Stimulated activated CD4-positive, alpha-beta T cell treated with anti-CD3 and anti-CD28 coated beads, Interleukin-15, amount 100 ng/mL, for 1 hour (primary cell): ENCODE data around the gene GAS2L2.
"Not testable (repeated sequence)": the region's sequence is repeated elsewhere in the genome, so short reads cannot be mapped to it uniquely, and the experiment has no call there.

Experiments
- DNase-seq, 2 donors: peaks; one replicate each; pipeline ENCODE4 v3.0.0-alpha.2; 2020; ENCODE audit warnings: low read depth in 1 of 2, low spot score in 1 of 2

GAS2L2 gene

GRCh38 chr17:35773679-35774425 is 20.8 kb upstream of the GAS2L2 start:
- no peak for DNase-seq

DNA sequence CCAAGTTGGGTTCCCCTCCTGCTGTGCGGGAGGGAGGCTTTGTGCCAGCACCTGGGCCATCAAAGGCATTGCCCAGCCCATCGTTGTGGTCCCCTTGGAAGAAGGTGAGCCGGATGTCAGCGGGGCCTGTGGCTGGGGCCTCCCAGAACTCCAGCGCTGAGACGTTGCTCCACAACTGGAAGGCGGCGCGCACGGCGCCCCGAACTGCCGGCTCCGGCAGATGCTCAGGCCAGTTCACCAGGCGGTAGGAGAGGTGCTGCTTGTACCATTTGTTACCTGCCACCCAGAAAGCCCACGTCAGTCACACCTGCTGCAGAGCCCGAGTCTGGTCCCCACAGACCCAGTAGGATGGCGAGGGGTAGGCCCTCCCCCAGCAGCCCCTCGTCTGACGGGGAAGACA is 20.1 kb upstream of the GAS2L2 start:
- DNase-seq, result no peak

DNA sequence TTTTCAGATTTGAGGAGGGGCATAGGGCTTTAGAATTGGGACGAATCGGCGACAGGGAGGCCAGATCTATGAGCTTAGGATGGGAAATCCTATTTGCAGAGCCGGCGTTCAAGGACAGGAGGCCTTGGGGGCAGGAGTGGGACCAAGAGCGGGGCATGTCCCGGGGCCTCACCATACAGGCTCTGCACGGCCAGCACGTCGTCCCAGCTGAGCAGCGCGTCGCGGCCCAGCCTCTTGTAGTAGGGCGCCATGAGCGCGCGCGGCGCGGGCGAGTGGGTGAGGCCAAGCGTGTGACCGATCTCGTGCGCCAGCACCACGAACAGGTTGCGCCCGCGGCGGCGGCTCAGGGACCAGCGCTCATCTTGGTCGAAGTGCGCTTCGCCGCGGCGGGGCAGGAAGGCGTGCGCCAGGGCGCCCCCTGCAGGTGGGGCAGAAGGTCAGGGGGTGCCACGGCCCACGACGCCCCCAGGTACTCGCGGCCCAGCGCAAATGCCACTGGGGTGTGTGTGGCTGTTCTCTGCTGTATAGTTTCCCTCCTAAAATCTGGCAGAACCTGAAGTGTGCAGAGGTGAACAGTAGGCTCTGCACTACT is 17.0 kb upstream of the GAS2L2 start:
- DNase-seq, result no peak

DNA sequence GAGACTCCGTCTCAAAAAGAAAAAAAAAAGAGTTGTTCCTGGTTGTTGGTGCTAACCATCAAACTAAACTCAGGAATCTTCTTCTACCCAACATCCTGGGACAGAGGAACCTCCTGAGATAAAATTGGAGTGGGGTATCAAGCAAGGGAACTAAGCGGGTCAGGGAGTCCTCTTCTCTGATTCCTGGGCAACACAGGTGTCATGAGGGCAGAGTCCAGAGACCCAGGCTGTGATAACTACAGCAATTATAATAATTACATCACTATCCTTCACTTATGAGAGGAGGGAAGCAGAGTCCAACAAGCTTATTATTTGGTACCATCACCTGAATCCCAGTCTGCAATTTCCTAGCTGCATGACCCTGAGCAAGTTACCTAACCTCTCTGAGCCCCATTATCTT is 15.8 kb upstream of the GAS2L2 start:
- DNase-seq, result no peak

GRCh38 chr17:35766903-35767510 is 14.0 kb upstream of the GAS2L2 start:
- no peak for DNase-seq

GRCh38 chr17:35766489-35766877 is 13.4 kb upstream of the GAS2L2 start:
- no peak for DNase-seq

DNA sequence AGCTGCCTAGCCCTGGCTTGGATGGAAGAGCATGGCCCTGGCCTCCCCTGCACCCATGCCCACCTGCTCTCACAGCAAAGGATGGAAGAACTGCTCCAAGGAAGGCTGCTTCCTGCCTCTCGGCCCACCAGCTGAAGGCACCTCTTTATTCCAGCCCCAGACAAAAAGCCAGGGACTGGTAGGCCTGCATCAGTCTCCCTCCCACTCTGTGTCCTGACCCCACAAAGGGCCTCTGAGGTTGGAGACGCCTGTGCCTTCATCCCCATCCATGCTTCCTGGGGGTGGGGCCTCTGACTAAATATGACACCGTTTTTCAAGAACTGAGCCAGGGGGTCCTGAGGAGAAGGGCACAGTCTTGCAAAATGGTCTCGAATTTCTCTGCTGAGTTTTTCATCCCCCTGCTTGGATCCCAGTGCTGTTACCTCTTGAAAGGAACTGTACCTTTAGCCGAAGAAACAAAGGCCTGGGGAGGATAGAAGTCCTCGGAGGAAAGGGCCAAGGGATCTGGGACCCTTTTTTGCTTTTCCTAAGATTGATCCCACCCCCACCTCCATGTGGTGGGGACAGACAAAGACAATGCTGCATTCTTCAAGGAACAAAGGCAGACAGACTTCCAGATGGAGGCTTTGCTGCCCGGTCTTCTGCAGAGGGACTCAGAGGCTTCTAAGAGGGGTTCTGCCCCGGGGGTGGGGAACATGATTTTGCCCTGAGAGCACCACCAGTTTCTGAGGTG is 12.9 kb upstream of the GAS2L2 start:
- no peak for DNase-seq

DNA sequence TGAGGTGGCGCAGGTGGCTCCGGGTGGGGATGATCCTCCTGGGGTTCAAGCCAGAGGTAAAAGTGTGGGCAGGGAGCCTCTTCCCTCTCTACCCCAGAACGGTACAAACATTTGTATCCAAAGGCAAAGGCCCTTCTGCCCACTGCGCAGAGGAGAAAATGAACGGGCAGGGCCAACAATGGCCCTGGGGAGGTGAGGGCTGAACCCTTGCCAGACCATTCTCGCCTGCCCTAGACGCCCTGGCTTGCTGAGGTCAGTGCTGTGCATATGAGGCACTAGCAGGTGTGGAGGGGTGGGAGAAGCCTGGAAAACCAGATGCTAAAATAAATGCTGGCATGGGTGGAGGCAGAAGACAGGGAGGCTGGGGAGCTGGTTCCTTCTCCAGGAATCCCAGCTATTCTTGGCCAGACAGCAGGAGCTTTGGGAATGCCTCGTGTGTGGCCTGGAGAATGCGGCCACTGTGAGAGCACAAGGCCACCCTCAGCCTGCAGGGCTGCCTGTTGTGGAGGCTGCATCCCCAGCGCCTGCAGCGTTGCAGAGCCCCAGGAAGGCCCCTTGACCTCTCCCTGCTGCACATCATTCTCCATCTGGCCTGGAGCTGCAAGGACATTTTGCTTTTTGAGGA is 12.2 kb upstream of the GAS2L2 start:
- DNase-seq, result no peak

- peak; percentile 75 to 79 for DNase-seq
These were observed 11.3 kb upstream of the GAS2L2 start for GRCh38 chr17:35764123-35764991.

DNA sequence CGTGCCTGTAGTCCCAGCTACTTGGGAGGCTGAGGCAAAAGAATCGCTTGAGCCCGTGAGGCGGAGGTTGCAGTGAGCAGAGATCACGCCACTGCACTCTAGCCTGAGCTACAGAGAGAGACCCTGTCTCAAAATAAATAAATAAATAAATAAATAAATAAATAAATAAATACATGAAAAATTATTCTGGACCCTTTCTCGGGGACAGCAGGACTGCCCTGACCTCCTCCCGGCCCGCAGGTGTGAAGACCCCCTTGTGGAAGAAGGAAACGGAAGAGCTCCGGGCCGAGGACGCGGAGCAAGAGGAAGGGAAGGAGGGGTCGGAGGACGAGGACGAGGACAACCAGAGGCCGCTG is 10.7 kb upstream of the GAS2L2 start:
- no peak for DNase-seq

DNA sequence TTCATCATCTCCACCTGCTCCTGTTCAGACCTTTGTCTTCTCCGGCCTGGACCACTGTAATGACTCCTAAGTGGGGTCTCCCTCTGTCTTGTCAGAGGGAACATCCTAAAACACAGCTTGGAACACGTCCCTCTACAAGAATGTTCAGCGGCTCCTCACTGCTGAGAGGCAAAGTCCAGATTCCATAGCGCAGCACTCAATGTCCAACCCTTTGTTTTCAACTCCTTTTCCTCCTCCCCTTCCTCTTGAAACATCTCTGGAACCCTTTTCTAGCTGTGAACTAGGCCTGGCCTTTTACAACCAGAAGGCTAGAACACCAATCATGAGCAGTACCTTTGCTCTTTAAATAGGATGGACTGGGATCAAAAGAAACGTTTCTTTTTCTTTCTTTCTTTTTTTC is 8.6 kb upstream of the GAS2L2 start:
- no peak for DNase-seq

DNA sequence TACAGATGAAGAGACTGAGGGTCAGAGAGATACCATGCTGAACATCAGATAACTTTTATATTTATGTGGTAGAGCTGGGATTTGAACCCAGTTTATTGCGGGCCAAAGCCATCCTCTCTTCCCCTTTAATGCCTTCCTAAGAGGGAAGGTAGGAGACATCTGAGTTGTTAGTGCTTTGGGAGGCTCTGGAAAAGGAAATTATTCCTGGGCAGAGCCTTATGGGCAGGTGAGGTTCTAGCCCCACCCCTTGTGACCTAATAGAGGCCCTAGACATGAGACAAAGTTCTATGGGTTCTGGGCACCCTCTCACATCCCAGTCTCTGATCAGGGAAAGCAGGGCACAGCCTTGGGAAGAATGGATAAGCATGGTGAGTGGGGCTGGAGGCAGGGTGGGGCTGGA is 7.5 kb upstream of the GAS2L2 start, which contains the start of gene C17orf50:
Gene C17orf50 (plus strand): TSS at position 301 of the 400 bp plus-strand sequence. CDS start 55 bp downstream, at position 356.
- DNase-seq, result no peak

- no peak for DNase-seq
These were observed 4.2 kb upstream of the GAS2L2 start for GRCh38 chr17:35757243-35757642.

- no peak for DNase-seq
These were observed 568 bp downstream of the GAS2L2 start for GRCh38 chr17:35752471-35752870.

- not testable (repeated sequence) for DNase-seq
These were observed 1.5 kb downstream of the GAS2L2 start for GRCh38 chr17:35751541-35751940.

DNA sequence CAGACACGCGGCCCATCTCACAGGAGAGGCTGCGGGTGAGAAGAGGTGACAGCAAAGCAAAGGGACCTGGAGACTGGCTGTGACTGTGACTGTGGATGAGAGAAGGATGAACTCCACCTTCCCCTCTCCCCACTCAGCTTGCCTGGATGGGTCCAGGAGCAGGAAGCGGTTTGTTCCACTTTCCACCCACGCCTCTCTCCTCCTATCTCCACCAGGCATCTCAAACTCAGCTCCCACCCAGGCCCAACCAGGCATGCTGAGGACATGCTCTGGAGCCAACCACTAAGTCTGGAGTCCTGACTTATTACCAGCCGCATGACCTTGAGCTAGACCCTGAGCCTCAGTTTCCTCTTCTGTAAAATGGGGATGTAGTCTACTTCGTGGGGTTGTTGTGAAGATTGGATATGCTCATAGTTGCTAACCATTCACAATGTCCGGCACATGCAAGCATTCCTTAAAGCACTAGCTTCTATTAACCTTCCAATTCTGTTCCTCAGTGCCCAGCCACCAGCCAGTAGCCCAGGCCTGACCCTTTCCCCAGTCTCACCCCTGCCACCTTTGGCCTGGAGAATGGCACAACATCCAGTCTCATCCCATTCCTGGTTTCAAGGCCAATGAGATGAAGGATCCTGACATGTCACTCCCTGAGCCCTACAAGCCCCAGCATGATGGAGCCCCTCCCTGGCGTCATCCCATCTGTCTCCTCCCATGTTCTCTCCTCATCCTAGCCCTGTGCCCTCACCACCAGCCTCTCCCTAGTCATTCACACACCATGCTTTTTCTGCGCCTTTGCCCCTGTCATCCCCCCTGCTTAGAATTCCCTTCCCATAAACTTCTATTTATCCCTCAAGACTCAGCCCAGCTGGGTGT is 2.3 kb downstream of the GAS2L2 start:
- DNase-seq, result no peak

GRCh38 chr17:35749560-35750412 is 3.3 kb downstream of the GAS2L2 start:
- DNase-seq, result no peak

GRCh38 chr17:35748979-35749378 is 4.1 kb downstream of the GAS2L2 start:
- no peak for DNase-seq
